Measurements from ENCODE around the gene PIGU.

PIGU gene

DNA sequence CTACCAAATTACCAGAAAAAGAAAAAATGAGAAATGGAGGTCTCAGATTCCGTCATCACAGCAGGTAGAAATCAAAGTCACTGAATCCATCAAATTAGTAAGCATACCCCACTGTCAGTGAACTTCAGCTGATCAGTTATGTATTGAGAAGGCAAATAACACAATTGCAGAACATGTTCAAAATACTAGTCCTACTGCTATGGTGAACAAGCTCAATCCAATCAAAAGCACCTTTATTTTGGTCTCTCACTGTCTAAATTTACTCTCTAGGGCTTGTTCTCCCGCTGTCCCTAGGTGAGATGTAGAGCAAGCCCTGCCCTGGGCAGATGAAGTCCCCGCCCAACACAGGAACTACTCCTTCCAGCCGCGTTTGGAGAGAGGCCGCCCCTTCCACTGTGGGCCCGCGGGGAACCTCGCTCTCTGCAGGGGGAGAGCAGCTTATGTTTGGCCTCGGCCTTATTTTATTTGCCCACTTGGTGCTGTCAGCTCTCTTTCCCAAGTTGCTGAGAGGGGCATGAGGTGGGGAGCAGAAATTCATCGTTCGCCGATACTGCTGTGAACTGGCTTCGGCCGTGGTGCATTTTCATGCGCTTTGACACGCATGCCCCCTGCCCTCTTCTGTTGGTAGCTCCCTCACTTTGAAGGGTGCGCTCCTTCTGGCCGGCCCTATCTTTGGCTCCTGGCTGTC, 132.6 kb downstream of the PIGU start:
- Histone ChIP-seq H3K9me3 (ENCODE audit: control insufficient read depth, insufficient read depth, low read length) (no peaks in the 10 kb centered on the region), H3K9me2 (replicated peaks; ENCODE audit: control insufficient read depth, low read length) (no peaks in the 10 kb centered on the region), H3K4me1 (ENCODE audit: control insufficient read depth, low read length) (0 out of 2 replicates have a peak, but pooled peaks cover 3% of the 10 kb centered on the region), H3K4me2 (ENCODE audit: low read length) (peak overlapping the region; percentile 19; the same call in 1 of the 2 replicates), H3K4me3 (ENCODE audit: low read length) (no peak overlapping the region), H3F3A (ENCODE audit: control insufficient read depth, insufficient read depth) (no peaks in the 10 kb centered on the region), H3K36me3 (ENCODE audit: control insufficient read depth, low read length) (peaks cover 7% of the 10 kb centered on the region; the same call in 1 of the 2 replicates), H3K27me3 (ENCODE audit: control insufficient read depth, low read length) (no peaks in the 10 kb centered on the region), H3K79me2 (ENCODE audit: control insufficient read depth, low read length) (no peaks in the 10 kb centered on the region), H4K20me1 (ENCODE audit: control insufficient read depth, insufficient read depth, low read depth, low read length) (no peaks in the 10 kb centered on the region), H3K27ac (ENCODE audit: low read depth, low read length) (no peak overlapping the region)
- no peak for TF ChIP-seq EZH2phosphoT487 (IDR thresholded peaks at IDR 0.05; ENCODE audit: borderline replicate concordance, low read length)
- TF ChIP-seq, protein P1, sequence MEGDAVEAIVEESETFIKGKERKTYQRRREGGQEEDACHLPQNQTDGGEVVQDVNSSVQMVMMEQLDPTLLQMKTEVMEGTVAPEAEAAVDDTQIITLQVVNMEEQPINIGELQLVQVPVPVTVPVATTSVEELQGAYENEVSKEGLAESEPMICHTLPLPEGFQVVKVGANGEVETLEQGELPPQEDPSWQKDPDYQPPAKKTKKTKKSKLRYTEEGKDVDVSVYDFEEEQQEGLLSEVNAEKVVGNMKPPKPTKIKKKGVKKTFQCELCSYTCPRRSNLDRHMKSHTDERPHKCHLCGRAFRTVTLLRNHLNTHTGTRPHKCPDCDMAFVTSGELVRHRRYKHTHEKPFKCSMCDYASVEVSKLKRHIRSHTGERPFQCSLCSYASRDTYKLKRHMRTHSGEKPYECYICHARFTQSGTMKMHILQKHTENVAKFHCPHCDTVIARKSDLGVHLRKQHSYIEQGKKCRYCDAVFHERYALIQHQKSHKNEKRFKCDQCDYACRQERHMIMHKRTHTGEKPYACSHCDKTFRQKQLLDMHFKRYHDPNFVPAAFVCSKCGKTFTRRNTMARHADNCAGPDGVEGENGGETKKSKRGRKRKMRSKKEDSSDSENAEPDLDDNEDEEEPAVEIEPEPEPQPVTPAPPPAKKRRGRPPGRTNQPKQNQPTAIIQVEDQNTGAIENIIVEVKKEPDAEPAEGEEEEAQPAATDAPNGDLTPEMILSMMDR (IDR thresholded peaks at IDR 0.05; ENCODE audit: low read depth, low read length, poor library complexity, severe bottlenecking), result no peak

DNA sequence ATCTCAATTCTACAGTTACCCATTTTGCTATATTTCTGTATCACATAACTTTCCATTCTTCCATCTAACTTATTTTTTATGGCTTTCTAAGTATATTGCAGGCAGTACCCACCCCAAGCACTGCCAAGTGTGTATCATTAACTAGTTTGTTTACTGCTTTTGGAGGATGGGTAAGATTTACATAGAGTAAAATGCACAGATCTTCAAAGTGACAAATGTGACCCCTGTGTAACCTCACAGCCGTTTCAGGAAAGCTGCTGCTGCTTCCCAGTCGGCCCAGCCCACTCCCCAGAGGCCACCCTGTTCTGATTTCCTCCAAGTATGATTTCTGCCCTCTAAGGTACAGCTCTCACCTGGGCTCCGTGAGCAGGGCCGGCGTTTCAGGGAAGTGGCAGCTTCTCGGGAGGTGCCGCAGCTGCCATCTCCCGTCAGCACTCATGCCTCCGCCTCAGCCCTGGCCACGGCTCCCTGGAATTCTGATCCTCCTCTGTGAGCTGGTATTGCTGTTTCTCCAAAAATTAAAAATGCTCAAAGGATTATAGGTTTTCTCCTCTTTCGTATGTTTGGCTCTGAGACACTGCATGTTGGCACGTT, 133.3 kb downstream of the PIGU start:
- Histone ChIP-seq H3K9me3 (ENCODE audit: control insufficient read depth, insufficient read depth, low read length) (no peaks in the 10 kb centered on the region), H4K20me1 (ENCODE audit: control insufficient read depth, insufficient read depth, low read depth, low read length) (no peaks in the 10 kb centered on the region), H3K4me3 (ENCODE audit: low read length) (no peak overlapping the region), H3K4me1 (ENCODE audit: control insufficient read depth, low read length) (0 out of 2 replicates have a peak, but pooled peaks cover 3% of the 10 kb centered on the region), H3F3A (ENCODE audit: control insufficient read depth, insufficient read depth) (no peaks in the 10 kb centered on the region), H3K27me3 (ENCODE audit: control insufficient read depth, low read length) (no peaks in the 10 kb centered on the region), H3K4me2 (ENCODE audit: low read length) (no peak overlapping the region), H3K9me2 (replicated peaks; ENCODE audit: control insufficient read depth, low read length) (no peaks in the 10 kb centered on the region), H3K36me3 (ENCODE audit: control insufficient read depth, low read length) (peaks cover 7% of the 10 kb centered on the region; the same call in 1 of the 2 replicates), H3K79me2 (ENCODE audit: control insufficient read depth, low read length) (no peaks in the 10 kb centered on the region), H3K27ac (ENCODE audit: low read depth, low read length) (no peak overlapping the region)
- TF ChIP-seq, protein P1 (IDR thresholded peaks at IDR 0.05; ENCODE audit: low read depth, low read length, poor library complexity, severe bottlenecking), result no peak
- TF ChIP-seq EZH2phosphoT487 (IDR thresholded peaks at IDR 0.05; ENCODE audit: borderline replicate concordance, low read length), result no peak

DNA sequence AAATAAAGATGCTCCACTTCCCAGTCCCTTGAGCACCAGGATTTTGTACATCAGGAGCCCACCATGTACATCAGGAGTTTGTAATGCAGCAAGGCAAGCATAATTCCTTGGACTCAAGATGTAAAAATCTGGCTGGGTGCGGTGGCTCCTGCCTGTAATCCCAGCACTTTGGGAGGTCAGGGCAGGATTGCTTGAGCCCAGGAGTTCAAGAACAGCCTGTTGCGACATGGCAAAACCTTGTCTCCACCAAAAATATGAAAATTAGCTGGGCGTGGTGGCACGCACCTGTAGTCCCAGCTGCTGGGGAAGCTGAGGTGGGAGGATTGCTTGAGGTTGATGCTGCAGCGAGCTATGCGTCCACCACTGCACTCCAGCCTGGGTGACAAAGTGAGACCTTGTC, 134.5 kb downstream of the PIGU start:
- Histone ChIP-seq H3K4me2 (ENCODE audit: low read length) (no peak overlapping the region), H3K27ac (ENCODE audit: low read depth, low read length) (no peak overlapping the region), H3K4me1 (ENCODE audit: control insufficient read depth, low read length) (0 out of 2 replicates have a peak, but pooled peaks cover 3% of the 10 kb centered on the region), H3K27me3 (ENCODE audit: control insufficient read depth, low read length) (no peaks in the 10 kb centered on the region), H3K9me2 (replicated peaks; ENCODE audit: control insufficient read depth, low read length) (no peaks in the 10 kb centered on the region), H3K9me3 (ENCODE audit: control insufficient read depth, insufficient read depth, low read length) (no peaks in the 10 kb centered on the region), H3K36me3 (ENCODE audit: control insufficient read depth, low read length) (peaks cover 8% of the 10 kb centered on the region; the same call in 1 of the 2 replicates), H3K79me2 (ENCODE audit: control insufficient read depth, low read length) (no peaks in the 10 kb centered on the region), H3K4me3 (ENCODE audit: low read length) (no peak overlapping the region), H4K20me1 (ENCODE audit: control insufficient read depth, insufficient read depth, low read depth, low read length) (no peaks in the 10 kb centered on the region), H3F3A (ENCODE audit: control insufficient read depth, insufficient read depth) (no peaks in the 10 kb centered on the region)
- TF ChIP-seq EZH2phosphoT487 (IDR thresholded peaks at IDR 0.05; ENCODE audit: borderline replicate concordance, low read length), result no peak
- TF ChIP-seq, protein P1 (IDR thresholded peaks at IDR 0.05; ENCODE audit: low read depth, low read length, poor library complexity, severe bottlenecking), result no peak

Measured in DOHH2 (cell line).